ENCODE data around the gene CNTROB.

CNTROB gene

DNA sequence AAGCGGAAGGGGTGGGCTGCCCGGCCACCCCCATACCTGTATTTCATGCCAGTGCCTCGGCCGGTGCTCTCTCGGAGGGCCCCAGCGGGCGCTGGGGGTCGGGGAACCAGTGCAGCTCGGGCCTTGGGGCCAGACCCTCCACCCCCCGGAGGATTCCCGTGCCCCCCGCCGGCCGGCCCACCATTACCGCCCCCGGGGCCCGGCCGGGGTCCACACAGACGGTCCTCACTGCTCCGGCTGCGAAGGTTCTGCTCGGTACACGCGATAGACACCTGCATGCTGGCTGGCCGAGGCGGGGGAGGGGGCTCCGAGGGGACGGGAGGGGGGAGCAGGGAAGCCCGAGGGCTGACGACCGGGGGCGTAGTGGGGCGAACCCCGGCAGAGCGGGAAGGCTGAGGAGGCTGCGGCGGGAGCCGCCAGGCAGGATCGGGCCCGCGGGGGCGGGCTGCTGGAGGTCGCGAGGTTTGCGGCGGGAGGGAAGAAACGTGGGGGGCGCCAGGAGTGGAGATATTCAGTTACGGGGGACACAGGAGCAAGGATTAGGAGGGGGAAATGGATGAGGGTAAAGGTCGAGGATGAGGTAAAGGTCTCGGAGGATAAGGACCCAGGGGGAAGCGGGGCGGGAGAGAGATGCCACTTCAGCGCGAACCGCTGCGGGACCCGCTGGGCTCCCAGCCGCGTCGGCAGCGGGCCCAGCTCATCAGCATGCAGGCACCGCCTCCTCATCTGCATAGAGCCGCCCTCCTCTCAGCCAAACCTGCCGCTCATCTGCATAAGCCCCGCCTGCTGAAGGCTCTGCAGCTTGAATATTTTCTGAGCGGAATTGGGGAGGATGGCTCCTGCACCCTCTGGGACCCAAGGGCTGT, 2.6 kb upstream of the CNTROB start, which contains the start of gene KCNAB3:
Gene KCNAB3 (minus strand): TSS at position 699 of the 866 bp plus-strand sequence. CDS start 421 bp downstream, at position 278.
- peak within 1 kb of the TSS; percentile 42 to 45 for H3K4me3 ChIP-seq (replicated peaks in 1 of 2; ENCODE audit: low read depth in 2 of 2, low read length in 2 of 2)
- peak; percentile 69 to 80 for DNase-seq (ENCODE audit: low read depth in 2 of 2)
- TF ChIP-seq, protein P1, sequence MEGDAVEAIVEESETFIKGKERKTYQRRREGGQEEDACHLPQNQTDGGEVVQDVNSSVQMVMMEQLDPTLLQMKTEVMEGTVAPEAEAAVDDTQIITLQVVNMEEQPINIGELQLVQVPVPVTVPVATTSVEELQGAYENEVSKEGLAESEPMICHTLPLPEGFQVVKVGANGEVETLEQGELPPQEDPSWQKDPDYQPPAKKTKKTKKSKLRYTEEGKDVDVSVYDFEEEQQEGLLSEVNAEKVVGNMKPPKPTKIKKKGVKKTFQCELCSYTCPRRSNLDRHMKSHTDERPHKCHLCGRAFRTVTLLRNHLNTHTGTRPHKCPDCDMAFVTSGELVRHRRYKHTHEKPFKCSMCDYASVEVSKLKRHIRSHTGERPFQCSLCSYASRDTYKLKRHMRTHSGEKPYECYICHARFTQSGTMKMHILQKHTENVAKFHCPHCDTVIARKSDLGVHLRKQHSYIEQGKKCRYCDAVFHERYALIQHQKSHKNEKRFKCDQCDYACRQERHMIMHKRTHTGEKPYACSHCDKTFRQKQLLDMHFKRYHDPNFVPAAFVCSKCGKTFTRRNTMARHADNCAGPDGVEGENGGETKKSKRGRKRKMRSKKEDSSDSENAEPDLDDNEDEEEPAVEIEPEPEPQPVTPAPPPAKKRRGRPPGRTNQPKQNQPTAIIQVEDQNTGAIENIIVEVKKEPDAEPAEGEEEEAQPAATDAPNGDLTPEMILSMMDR (IDR thresholded peaks at IDR 0.05; ENCODE audit: low read depth, low read length): no peak

DNA sequence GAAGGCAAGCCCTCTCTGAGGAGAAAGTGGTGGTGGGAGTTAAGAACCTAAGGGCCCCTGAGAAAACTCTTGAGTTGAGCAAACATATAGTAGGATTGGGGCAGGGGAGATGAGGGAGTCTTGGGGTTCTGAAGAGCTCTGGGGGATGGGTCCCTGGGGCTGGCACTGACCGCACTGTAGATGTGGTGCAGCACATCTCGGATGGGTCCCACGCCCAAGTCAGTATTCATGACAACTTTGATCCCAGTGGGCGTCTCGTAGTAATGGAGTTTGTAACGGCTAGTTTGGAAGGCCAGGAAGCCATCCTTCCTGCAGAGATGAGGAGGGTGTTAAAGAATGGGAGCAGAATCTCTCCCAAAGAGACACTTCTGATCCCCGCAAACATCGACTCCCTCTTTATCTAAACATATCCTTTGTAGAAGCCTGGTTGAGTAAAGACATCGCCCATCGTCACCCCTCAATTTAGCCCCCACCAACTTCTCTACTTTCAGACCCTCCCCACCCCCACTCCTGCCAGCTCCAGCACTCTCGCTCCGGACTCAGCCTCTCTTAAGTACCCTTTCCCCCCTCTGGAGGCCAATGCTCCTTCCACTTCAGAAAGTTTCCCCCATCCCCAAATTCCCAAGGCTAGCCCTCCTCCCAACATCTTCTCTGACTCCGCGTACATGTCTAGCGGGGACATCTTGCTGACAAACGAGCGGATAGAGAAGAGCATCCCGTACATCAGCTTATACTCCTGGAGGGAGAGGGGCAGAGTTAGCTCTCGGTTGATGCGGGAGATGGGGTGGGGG, 970 bp upstream of the CNTROB start:
- TF ChIP-seq, protein P1 (IDR thresholded peaks at IDR 0.05; ENCODE audit: low read depth, low read length): no peak
- no peak for DNase-seq (ENCODE audit: low read depth in 2 of 2)
- H3K4me3 ChIP-seq (replicated peaks in 1 of 2; ENCODE audit: low read depth in 2 of 2, low read length in 2 of 2): peak overlapping the region; percentile 87 to 98

DNA sequence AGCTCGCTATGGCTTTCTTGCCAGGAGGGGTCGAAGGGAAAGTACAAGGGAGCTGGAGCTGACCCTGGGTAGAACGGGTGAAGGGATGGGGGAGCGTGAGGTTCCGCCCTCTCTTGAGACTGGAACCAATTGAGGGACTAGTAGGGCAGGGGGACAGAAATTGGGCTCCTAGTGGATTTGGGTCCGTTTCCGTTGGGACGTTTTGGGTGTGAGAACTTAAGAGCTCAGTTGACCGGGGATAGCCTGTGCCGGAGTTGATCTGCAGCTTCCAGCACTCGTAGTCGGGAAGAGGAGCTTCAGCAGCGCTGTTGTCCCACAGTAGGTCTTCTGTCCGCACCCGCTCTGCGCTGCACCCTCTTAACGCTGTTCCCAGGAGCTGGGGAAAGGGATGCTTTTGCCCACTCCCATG, 481 bp downstream of the CNTROB start:
- H3K4me3 ChIP-seq (replicated peaks in 1 of 2; ENCODE audit: low read depth in 2 of 2, low read length in 2 of 2): peak overlapping the region; percentile 87 to 98
- DNase-seq (ENCODE audit: low read depth in 2 of 2): peak; percentile 31 to 42
- TF ChIP-seq, protein P1 (IDR thresholded peaks at IDR 0.05; ENCODE audit: low read depth, low read length): no peak

DNA sequence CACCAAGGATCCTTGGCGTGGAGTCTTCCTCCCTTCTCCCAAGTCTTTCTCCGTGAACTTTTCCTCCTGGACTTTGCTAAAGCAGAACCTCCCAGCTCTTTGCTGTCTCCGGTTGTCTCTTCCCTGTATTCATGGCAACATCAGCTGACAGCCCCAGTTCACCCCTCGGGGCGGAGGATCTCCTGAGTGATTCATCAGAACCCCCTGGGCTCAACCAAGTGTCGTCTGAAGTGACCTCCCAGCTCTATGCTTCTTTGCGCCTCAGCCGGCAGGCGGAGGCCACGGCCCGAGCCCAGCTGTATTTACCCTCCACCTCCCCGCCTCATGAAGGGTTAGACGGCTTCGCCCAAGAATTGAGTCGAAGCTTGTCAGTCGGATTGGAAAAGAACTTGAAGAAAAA, 943 bp downstream of the CNTROB start:
- TF ChIP-seq, protein P1 (IDR thresholded peaks at IDR 0.05; ENCODE audit: low read depth, low read length): peak; percentile 45
- H3K4me3 ChIP-seq (replicated peaks in 1 of 2; ENCODE audit: low read depth in 2 of 2, low read length in 2 of 2): peak overlapping the region; percentile 87 to 98
- peak; percentile 60 to 72 for DNase-seq (ENCODE audit: low read depth in 2 of 2)

DNA sequence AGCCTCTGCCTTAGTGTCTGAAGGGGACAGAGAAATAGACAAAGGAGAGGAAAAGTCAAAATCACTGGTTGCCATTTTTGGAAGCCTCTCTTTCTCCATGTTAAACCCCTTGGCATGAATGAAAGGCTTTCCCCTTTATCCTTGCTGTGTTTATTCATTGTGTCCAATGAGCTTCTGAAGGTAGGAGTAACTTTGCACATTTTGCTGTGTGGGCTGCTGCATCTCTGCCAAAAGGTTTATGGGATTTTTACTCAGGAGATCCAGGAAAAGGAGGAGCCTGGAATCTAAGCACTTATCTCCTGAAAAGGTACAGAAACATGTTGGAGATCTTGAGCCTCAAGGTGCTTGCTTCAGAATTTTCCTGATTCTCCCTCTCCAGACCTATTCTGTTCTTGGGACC, 3.9 kb downstream of the CNTROB start:
- DNase-seq (ENCODE audit: low read depth in 2 of 2): no peak
- TF ChIP-seq, protein P1 (IDR thresholded peaks at IDR 0.05; ENCODE audit: low read depth, low read length): no peak

DNA sequence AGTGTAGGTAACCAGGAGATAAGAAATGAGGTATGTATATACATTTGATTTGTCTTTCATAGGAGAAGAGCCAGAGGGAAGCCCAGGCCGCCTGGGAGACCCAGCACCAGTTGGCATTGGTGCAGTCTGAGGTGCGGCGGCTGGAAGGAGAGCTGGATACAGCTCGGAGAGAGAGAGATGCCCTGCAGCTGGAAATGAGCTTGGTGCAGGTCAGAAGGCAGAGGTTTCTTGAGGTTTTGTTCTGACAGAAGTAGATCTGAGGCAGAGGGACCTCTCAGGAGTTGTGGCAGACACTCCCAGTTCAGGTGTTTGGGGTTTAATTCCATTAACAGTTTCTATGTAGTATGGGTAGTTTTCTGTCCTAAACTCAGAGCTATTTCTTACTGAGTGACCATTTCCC, 8.0 kb downstream of the CNTROB start:
- DNase-seq (ENCODE audit: low read depth in 2 of 2): no peak
- TF ChIP-seq, protein P1 (IDR thresholded peaks at IDR 0.05; ENCODE audit: low read depth, low read length): no peak
- H3K4me3 ChIP-seq (replicated peaks in 1 of 2; ENCODE audit: low read depth in 2 of 2, low read length in 2 of 2): no peak overlapping the region

More for the DNA sequence above, 3.9 kb downstream of the CNTROB start:
- H3K4me3 ChIP-seq (replicated peaks in 1 of 2; ENCODE audit: low read depth in 2 of 2, low read length in 2 of 2): no peak overlapping the region
